Measurements from ENCODE around the gene BRD1. TPM values are rescaled to one million over a fixed set of nuclear protein-coding genes. Genes with fewer than 3 reads are reported as not detected.

The BRD1 gene
- polyA plus RNA-seq, 1 experiment, result 4.6 TPM

DNA sequence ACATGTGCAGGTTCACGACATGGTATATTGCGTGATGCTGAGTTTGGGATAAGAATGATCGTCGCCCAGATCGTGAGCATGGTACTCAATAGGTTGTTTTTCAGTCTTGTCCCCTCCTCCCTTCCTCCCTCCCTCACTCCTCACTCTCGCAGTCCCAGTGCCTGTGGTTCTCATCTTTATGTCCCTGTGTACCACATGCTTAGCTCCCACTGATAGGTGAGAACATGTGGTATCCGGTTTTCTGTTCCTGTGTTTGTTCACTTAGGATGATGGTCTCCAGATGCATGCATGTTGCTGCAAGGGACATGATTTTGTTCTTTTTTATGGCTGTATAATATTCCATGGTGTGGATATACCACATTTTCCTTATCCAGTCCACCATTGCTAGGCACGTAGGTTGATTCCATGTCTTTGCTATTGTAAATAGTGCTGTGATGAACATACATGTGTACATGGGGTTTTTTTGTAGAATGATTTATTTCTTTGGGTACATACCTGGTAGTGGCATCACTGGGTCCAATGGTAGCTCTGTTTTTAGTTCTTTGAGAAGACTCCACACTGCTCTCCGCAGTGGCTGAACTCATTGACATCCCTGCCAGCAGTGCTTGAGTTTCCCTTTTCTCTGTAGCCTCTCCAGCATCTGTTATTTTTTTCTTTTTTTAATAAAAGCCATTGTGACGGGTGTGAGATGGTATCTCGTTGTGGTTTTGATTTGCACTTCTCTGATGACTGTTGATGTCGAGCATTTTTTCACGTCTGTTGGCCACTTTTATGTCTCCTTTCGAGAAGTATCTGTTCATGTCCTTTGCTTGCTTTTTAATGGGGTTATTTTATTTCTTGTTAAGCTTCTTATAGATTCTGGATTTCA is 42.4 kb upstream of the BRD1 start:
- TF ChIP-seq, protein P1, sequence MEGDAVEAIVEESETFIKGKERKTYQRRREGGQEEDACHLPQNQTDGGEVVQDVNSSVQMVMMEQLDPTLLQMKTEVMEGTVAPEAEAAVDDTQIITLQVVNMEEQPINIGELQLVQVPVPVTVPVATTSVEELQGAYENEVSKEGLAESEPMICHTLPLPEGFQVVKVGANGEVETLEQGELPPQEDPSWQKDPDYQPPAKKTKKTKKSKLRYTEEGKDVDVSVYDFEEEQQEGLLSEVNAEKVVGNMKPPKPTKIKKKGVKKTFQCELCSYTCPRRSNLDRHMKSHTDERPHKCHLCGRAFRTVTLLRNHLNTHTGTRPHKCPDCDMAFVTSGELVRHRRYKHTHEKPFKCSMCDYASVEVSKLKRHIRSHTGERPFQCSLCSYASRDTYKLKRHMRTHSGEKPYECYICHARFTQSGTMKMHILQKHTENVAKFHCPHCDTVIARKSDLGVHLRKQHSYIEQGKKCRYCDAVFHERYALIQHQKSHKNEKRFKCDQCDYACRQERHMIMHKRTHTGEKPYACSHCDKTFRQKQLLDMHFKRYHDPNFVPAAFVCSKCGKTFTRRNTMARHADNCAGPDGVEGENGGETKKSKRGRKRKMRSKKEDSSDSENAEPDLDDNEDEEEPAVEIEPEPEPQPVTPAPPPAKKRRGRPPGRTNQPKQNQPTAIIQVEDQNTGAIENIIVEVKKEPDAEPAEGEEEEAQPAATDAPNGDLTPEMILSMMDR (IDR thresholded peaks at IDR 0.05; ENCODE audit: low read depth, low read length), result no peak
- POLR2A ChIA-PET, result interaction anchor here (0.5 to 0.7 kb wide), 2 partner anchors 11 to 44 kb away, joined by 3 to 5 read pairs; no protein-coding TSS in a partner anchor
- no peak for DNase-seq (ENCODE audit: low read depth, low spot score)
- Histone ChIP-seq H3K9me3 (ENCODE audit: control insufficient read depth, insufficient read depth, low read length) (peaks cover 35% of the 10 kb centered on the region), H3K27me3 (ENCODE audit: control insufficient read depth, insufficient read depth, low read length) (no peaks in the 10 kb centered on the region), H3K27ac (ENCODE audit: low read depth, low read length) (no peak overlapping the region), H3K4me3 (ENCODE audit: low read depth, low read length) (no peak overlapping the region)
- CTCF ChIA-PET, result no interaction called here

DNA sequence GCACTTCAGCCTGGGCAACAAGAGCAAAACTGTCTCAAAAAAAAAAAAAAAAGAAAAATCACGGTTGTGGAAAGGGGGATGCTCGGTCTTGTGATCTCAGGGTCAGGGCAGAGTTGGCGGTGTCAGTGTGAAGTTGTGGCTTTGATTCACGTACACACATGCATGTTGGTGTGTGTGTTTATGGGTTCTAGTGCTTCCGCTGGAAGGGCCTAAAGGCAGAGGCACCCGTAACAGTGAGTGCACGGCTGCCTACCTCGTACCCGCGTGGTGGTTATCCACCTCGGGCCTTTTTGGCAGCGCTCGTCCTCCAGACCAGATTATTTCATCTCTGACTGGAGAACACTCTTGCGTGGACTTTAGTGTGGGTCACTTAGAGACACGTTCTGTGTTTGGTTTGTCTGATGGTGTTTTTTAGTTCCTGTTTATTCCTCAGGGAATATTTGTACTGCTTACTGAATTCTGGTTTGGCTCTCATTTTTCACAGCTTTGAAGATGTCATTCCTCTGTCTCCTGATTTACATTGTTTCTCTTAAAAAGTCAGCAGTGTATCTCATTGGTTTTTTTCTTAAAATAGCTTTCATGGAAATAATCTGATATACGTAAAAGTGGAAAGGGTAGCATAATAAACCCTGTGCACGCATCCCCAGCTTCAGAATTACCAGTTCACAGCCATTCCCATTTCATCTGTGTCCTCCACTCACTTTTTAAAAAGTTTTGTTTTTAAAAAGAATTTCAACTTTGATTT is 41.6 kb upstream of the BRD1 start:
- Histone ChIP-seq H3K9me3 (ENCODE audit: control insufficient read depth, insufficient read depth, low read length) (peaks cover 37% of the 10 kb centered on the region), H3K27me3 (ENCODE audit: control insufficient read depth, insufficient read depth, low read length) (no peaks in the 10 kb centered on the region), H3K27ac (ENCODE audit: low read depth, low read length) (no peak overlapping the region), H3K4me3 (ENCODE audit: low read depth, low read length) (no peak overlapping the region)
- ChIA-PET POLR2A (interaction anchor here (0.5 kb wide), 1 partner anchor 43 kb away, joined by 3 read pairs; no protein-coding TSS in a partner anchor), CTCF (no interaction called here)
- no peak for DNase-seq (ENCODE audit: low read depth, low spot score)
- TF ChIP-seq, protein P1 (IDR thresholded peaks at IDR 0.05; ENCODE audit: low read depth, low read length), result no peak

DNA sequence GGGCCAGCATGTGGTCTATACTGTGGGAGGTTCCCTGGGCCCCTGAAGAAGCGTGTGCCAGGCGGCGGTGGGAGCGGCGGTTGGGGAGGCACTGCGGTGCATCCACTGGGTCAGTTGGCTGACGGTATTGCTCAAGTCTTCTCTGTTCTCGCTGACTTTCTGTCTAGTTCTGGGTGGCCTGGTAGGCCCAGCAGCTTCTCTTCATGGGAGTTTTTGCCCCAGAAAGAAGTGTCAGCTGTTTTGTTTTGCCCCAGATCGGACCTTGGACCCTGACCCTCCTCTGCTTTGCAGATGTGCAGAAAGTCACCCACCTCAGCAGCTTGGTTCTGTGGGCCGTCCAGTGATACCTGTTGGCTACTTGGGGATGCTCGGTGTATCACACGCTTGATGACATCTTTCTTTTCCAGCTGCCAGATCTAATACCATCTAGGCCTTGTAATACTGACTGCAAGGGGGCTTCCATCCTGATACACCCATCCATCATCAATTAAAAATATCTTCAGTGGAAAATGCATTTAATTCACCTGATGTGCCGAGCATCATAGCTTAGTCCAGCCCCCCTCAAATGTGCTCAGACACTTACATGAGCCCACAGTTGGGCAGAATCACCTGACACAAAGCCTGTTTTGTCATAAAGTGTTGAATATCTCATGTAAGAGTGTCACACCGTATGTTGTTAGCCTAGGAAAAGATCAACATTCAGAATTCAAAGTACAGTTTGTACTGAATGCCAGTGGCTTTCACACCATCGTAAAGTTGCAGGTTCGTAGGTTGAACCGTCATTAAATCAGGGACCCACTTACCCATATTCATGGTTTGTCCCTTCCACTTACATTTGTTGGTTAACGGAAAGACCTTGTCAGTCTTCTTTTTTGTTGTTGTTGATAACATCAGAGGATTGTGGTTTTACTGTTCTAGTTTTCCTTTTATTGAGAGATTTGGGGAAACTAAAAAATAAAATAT is 39.9 kb upstream of the BRD1 start:
- Histone ChIP-seq H3K27ac (ENCODE audit: low read depth, low read length) (no peak overlapping the region), H3K4me3 (ENCODE audit: low read depth, low read length) (no peak overlapping the region), H3K9me3 (ENCODE audit: control insufficient read depth, insufficient read depth, low read length) (peaks cover 37% of the 10 kb centered on the region), H3K27me3 (ENCODE audit: control insufficient read depth, insufficient read depth, low read length) (no peaks in the 10 kb centered on the region)
- TF ChIP-seq, protein P1 (IDR thresholded peaks at IDR 0.05; ENCODE audit: low read depth, low read length), result no peak
- ChIA-PET CTCF (no interaction called here), POLR2A (no interaction called here)
- no peak for DNase-seq (ENCODE audit: low read depth, low spot score)

DNA sequence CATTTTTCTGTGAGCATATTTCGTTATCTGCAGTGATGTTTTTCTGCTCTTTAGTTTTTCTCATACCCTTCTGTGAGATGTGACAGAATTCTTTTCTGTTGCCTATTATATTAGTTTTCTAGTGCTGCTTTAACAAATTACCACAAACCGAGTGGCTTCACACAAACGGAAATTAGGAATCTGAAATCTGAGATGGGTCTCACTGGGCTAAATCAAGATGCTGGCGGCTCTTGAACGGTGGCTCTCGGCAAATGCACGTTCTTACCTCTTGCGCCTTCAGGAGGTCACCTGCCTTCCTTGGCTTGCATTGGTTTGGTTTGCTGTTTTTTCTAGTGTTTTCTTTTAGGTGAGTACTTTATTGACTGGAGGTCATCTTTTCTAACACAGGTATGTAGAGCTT is 39.0 kb upstream of the BRD1 start:
- TF ChIP-seq, protein P1 (IDR thresholded peaks at IDR 0.05; ENCODE audit: low read depth, low read length), result no peak
- POLR2A ChIA-PET, result no interaction called here

More for the DNA sequence above, 39.0 kb upstream of the BRD1 start:
- Histone ChIP-seq H3K27ac (ENCODE audit: low read depth, low read length) (no peak overlapping the region), H3K4me3 (ENCODE audit: low read depth, low read length) (no peak overlapping the region), H3K9me3 (ENCODE audit: control insufficient read depth, insufficient read depth, low read length) (peaks cover 37% of the 10 kb centered on the region), H3K27me3 (ENCODE audit: control insufficient read depth, insufficient read depth, low read length) (no peaks in the 10 kb centered on the region)
- CTCF ChIA-PET, result no interaction called here
- no peak for DNase-seq (ENCODE audit: low read depth, low spot score)
